ENCODE data around the gene SLC2A8.

The SLC2A8 gene

GRCh38 chr9:127403507-127404192, 6.7 kb downstream of the SLC2A8 start:
- no peak for DNase-seq

GRCh38 chr9:127404631-127405030, 7.7 kb downstream of the SLC2A8 start:
- DNase-seq, result no peak

- DNase-seq, result no peak
Observed at GRCh38 chr9:127405344-127406125, 8.6 kb downstream of the SLC2A8 start.

GRCh38 chr9:127406799-127407491, 10.0 kb downstream of the SLC2A8 start:
- DNase-seq, result no peak

GRCh38 chr9:127407492-127407843, 10.5 kb downstream of the SLC2A8 start:
- DNase-seq, result no peak

GRCh38 chr9:127411122-127411521, 14.2 kb downstream of the SLC2A8 start:
- DNase-seq, result no peak

- no peak for DNase-seq
Observed at GRCh38 chr9:127415141-127415540, 18.2 kb downstream of the SLC2A8 start.

- DNase-seq, result no peak
Observed at GRCh38 chr9:127415657-127416056, 18.7 kb downstream of the SLC2A8 start.

- DNase-seq, result no peak
Observed at GRCh38 chr9:127417131-127418036, 20.4 kb downstream of the SLC2A8 start.

- no peak for DNase-seq
Observed at GRCh38 chr9:127418037-127418471, 21.1 kb downstream of the SLC2A8 start.

GRCh38 chr9:127419348-127419747, 22.4 kb downstream of the SLC2A8 start:
- DNase-seq, result no peak

GRCh38 chr9:127421057-127421456, 24.1 kb downstream of the SLC2A8 start:
- DNase-seq, result no peak

GRCh38 chr9:127422133-127422782, 25.3 kb downstream of the SLC2A8 start:
- DNase-seq, result no peak

GRCh38 chr9:127422787-127423186, 25.8 kb downstream of the SLC2A8 start:
- no peak for DNase-seq

- no peak for DNase-seq
Observed at GRCh38 chr9:127423476-127423933, 26.5 kb downstream of the SLC2A8 start.

GRCh38 chr9:127423934-127424675, 27.1 kb downstream of the SLC2A8 start, which contains the start of gene ZNF79:
ZNF79 (plus strand) TSS chr9:127424382; CDS start chr9:127424788, 406 bp downstream.
- DNase-seq, result peak; percentile 92

- DNase-seq, result no peak
Observed at GRCh38 chr9:127424676-127424999, 27.7 kb downstream of the SLC2A8 start.

- no peak for DNase-seq
Observed at GRCh38 chr9:127426756-127427155, 29.8 kb downstream of the SLC2A8 start.

GRCh38 chr9:127428348-127428747, 31.4 kb downstream of the SLC2A8 start:
- no peak for DNase-seq

- DNase-seq, result no peak
Observed at GRCh38 chr9:127430415-127430814, 33.4 kb downstream of the SLC2A8 start.

- no peak for DNase-seq
Observed at GRCh38 chr9:127437497-127438264, 40.7 kb downstream of the SLC2A8 start.

Measured in activated CD4-positive, CD25-positive, alpha-beta regulatory T cell treated with anti-CD3 and anti-CD28 coated beads, Interleukin-2, amount 50 U/mL, for 72 hours (primary cell).